ENCODE measurements around the gene ATN1.
A peak's percentile ranks its signal among the peaks of the same experiment; 100 is the strongest.
"Not testable (repeated sequence)": the region's sequence is repeated elsewhere in the genome, so short reads cannot be mapped to it uniquely, and the experiment has no call there.

The ATN1 gene

GRCh38 chr12:6904280-6905276 lies 23.2 kb upstream of the ATN1 start, which contains the start of gene LRRC23:
Gene LRRC23 (plus strand): TSS chr12:6904822. CDS start chr12:6905634, 812 bp downstream.
- DNase-seq: peak; percentile 96

GRCh38 chr12:6905414-6906040 lies 22.2 kb upstream of the ATN1 start:
- no peak for DNase-seq

- DNase-seq: not testable (repeated sequence)
These were observed 19.6 kb upstream of the ATN1 start for GRCh38 chr12:6908141-6908540.

- DNase-seq: no peak
These were observed 18.2 kb upstream of the ATN1 start for GRCh38 chr12:6909421-6910145.

- no peak for DNase-seq
These were observed 15.4 kb upstream of the ATN1 start for GRCh38 chr12:6912164-6912935.

- DNase-seq: peak; percentile 87
These were observed 13.4 kb upstream of the ATN1 start, which contains the start of gene ENO2 for GRCh38 chr12:6914246-6914946. Gene ENO2 (plus strand): TSS chr12:6914580. CDS start chr12:6915833, 1,253 bp downstream.

- no peak for DNase-seq
These were observed 12.6 kb upstream of the ATN1 start for GRCh38 chr12:6914947-6915788.

- DNase-seq: no peak
These were observed 11.9 kb upstream of the ATN1 start for GRCh38 chr12:6915789-6916285.

GRCh38 chr12:6916426-6917200 lies 11.1 kb upstream of the ATN1 start:
- DNase-seq: no peak

- DNase-seq: no peak
These were observed 10.1 kb upstream of the ATN1 start for GRCh38 chr12:6917491-6918231.

GRCh38 chr12:6919588-6919987 lies 8.2 kb upstream of the ATN1 start:
- no peak for DNase-seq

GRCh38 chr12:6921539-6921938 lies 6.2 kb upstream of the ATN1 start:
- DNase-seq: no peak

GRCh38 chr12:6921996-6922946 lies 5.5 kb upstream of the ATN1 start:
- DNase-seq: no peak

GRCh38 chr12:6923003-6923732 lies 4.6 kb upstream of the ATN1 start:
- no peak for DNase-seq

- DNase-seq: no peak
These were observed 3.9 kb upstream of the ATN1 start for GRCh38 chr12:6923851-6924250.

GRCh38 chr12:6925239-6925539 lies 2.6 kb upstream of the ATN1 start:
- no peak for DNase-seq
